ENCODE data around the gene NAGLU. TPM values are rescaled to one million over a fixed set of nuclear protein-coding genes. Genes with fewer than 3 reads are reported as not detected.

Gene NAGLU
- total RNA-seq, 1 donor from 2014 or later = 94.7 TPM

- intact Hi-C loops (cut with DNase I) = loop anchor here (1.0 kb wide), 1 partner anchor 29 kb away; the partner anchor contains the start of gene NAGLU
- no peak for TF ChIP-seq CTCF (IDR thresholded peaks at IDR 0.05)
- H3K27me3 ChIP-seq = no peaks in the 10 kb centered on the region
- H3K4me1 ChIP-seq = peaks cover 5 to 37% of the 10 kb centered on the region in 2 donors
- DNase-seq (ENCODE audit: low spot score in 2 of 2) = no peak
- peak overlapping the region; percentile 89 to 97 for H3K27ac ChIP-seq
- H3K4me3 ChIP-seq = no peak overlapping the region
- no peaks in the 10 kb centered on the region for H3K9me3 ChIP-seq
- H3K36me3 ChIP-seq = peaks cover 29 to 42% of the 10 kb centered on the region in 2 donors
Observed at GRCh38 chr17:42565523-42566214, 29.6 kb downstream of the NAGLU start.

GRCh38 chr17:42566215-42566882, 30.3 kb downstream of the NAGLU start:
- H3K36me3 ChIP-seq = peaks cover 32 to 49% of the 10 kb centered on the region in 2 donors

GRCh38 chr17:42566883-42567573, 31.0 kb downstream of the NAGLU start, which contains the start of gene MLX:
Gene MLX, plus strand, starts transcription at chr17:42567100. Its CDS starts 25 bp downstream, at chr17:42567125.
- H3K9me3 ChIP-seq = no peaks in the 10 kb centered on the region
- intact Hi-C loops (cut with DNase I) = loop anchor here (1.0 kb wide), 1 partner anchor 31 kb away; the partner anchor contains the start of gene NAGLU
- H3K36me3 ChIP-seq = peaks cover 39 to 56% of the 10 kb centered on the region in 2 donors
- peaks cover 5 to 31% of the 10 kb centered on the region in 2 donors for H3K4me1 ChIP-seq
- H3K27ac ChIP-seq = peak within 1 kb of the TSS; percentile 89 to 97
- peak; percentile 71 to 97 for DNase-seq (ENCODE audit: low spot score in 2 of 2)
- no peak for TF ChIP-seq CTCF (IDR thresholded peaks at IDR 0.05)
- no peaks in the 10 kb centered on the region for H3K27me3 ChIP-seq
- H3K4me3 ChIP-seq = peak within 1 kb of the TSS; percentile 70 to 82

More at GRCh38 chr17:42566215-42566882, 30.3 kb downstream of the NAGLU start:
- Histone ChIP-seq H3K27ac (peak overlapping the region; percentile 89 to 97), H3K4me1 (peaks cover 5 to 34% of the 10 kb centered on the region in 2 donors), H3K27me3 (no peaks in the 10 kb centered on the region), H3K4me3 (peak overlapping the region; percentile 70 to 82), H3K9me3 (no peaks in the 10 kb centered on the region)
- no peak for DNase-seq (ENCODE audit: low spot score in 2 of 2)
- intact Hi-C loops (cut with DNase I) = loop anchor here (1.0 kb wide), 1 partner anchor 30 kb away; the partner anchor contains the start of gene NAGLU
- no peak for TF ChIP-seq CTCF (IDR thresholded peaks at IDR 0.05)

- TF ChIP-seq CTCF (IDR thresholded peaks at IDR 0.05) = no peak
- DNase-seq (ENCODE audit: low spot score in 2 of 2) = no peak
- H3K9me3 ChIP-seq = no peaks in the 10 kb centered on the region
- peaks cover 0 to 24% of the 10 kb centered on the region in 2 donors for H3K4me1 ChIP-seq
- peak overlapping the region; percentile 5 to 89 for H3K27ac ChIP-seq
- intact Hi-C loops (cut with DNase I) = no loop called here
- H3K27me3 ChIP-seq = no peaks in the 10 kb centered on the region
- peaks cover 54 to 71% of the 10 kb centered on the region in 2 donors for H3K36me3 ChIP-seq
- no peak overlapping the region for H3K4me3 ChIP-seq
Observed at GRCh38 chr17:42568341-42569111, 32.5 kb downstream of the NAGLU start.
